Activated CD4-positive, CD25-positive, alpha-beta regulatory T cell treated with anti-CD3 and anti-CD28 coated beads, Interleukin-2, amount 50 U/mL, for 72 hours (primary cell): ENCODE results near the gene HOGA1.

Source experiments
- DNase-seq: peaks from one replicate; pipeline ENCODE4 v3.0.0; 2021

The HOGA1 gene

GRCh38 chr10:97580421-97581367 is 3.5 kb upstream of the HOGA1 start:
- DNase-seq: no peak

- DNase-seq: no peak
Measured at GRCh38 chr10:97582169-97582568, 2.0 kb upstream of the HOGA1 start.

GRCh38 chr10:97583476-97583875 is 713 bp upstream of the HOGA1 start:
- no peak for DNase-seq

- no peak for DNase-seq
Measured at GRCh38 chr10:97584798-97585438, 729 bp downstream of the HOGA1 start.

GRCh38 chr10:97585439-97585811 is 1.2 kb downstream of the HOGA1 start:
- DNase-seq: no peak

- DNase-seq: no peak
Measured at GRCh38 chr10:97587183-97587582, 3.0 kb downstream of the HOGA1 start.

GRCh38 chr10:97589479-97589878 is 5.3 kb downstream of the HOGA1 start, which contains the start of gene C10orf62:
C10orf62 (plus strand) TSS chr10:97589721; CDS start chr10:97589898, 177 bp downstream.
- no peak for DNase-seq

- no peak for DNase-seq
Measured at GRCh38 chr10:97590082-97590747, 6.0 kb downstream of the HOGA1 start.

- no peak for DNase-seq
Measured at GRCh38 chr10:97590748-97591495, 6.7 kb downstream of the HOGA1 start.

GRCh38 chr10:97593421-97593820 is 9.2 kb downstream of the HOGA1 start:
- no peak for DNase-seq

- no peak for DNase-seq
Measured at GRCh38 chr10:97596101-97597082, 12.2 kb downstream of the HOGA1 start.

GRCh38 chr10:97597778-97598177 is 13.6 kb downstream of the HOGA1 start:
- no peak for DNase-seq

GRCh38 chr10:97598407-97599271 is 14.4 kb downstream of the HOGA1 start:
- DNase-seq: no peak

GRCh38 chr10:97599272-97599619 is 15.1 kb downstream of the HOGA1 start:
- DNase-seq: no peak

GRCh38 chr10:97600616-97601015 is 16.4 kb downstream of the HOGA1 start:
- DNase-seq: no peak

GRCh38 chr10:97601268-97602215 is 17.4 kb downstream of the HOGA1 start:
- no peak for DNase-seq

GRCh38 chr10:97607095-97607636 is 23.0 kb downstream of the HOGA1 start:
- DNase-seq: no peak

- no peak for DNase-seq
Measured at GRCh38 chr10:97608991-97609561, 24.9 kb downstream of the HOGA1 start.

GRCh38 chr10:97611473-97611872 is 27.3 kb downstream of the HOGA1 start:
- no peak for DNase-seq
